Gastroesophageal sphincter (tissue), 4 donors: ENCODE measurements around the gene PTPRD. TPM values are rescaled to one million over a fixed set of nuclear protein-coding genes. Genes with fewer than 3 reads are reported as not detected.

Experiments
- ATAC-seq: fragments of 150-250 bp; one replicate; pipeline ENCODE4 v1.9.1; 2016; ENCODE audit warnings: mild to moderate bottlenecking, moderate library complexity
- H3K27ac ChIP-seq, 4 donors: fragments of 200-600 bp; sonication (generic) in 3 of 4; 1 replicate in 3 of 4; 2 replicates in 1 of 4; pipeline ENCODE4 v1.5.1; 2016 to 2019
- H3K27me3 ChIP-seq: fragments of 200-600 bp; sonication (generic); one replicate; pipeline ENCODE4 v1.5.1; 2019
- H3K36me3 ChIP-seq, 2 donors: fragments of 200-600 bp; sonication (generic); one replicate each; pipeline ENCODE4 v1.5.1; 2019; ENCODE audit warnings: control low read depth in 1 of 2
- H3K4me1 ChIP-seq, 3 donors: fragments of 200-600 bp; sonication (generic); 1 replicate in 2 of 3; 2 replicates in 1 of 3; pipeline ENCODE4 v1.5.1; 2016 to 2019; ENCODE audit warnings: control low read depth in 2 of 3
- H3K4me3 ChIP-seq, 2 donors: fragments of 200-600 bp; sonication (generic); one replicate each; pipeline ENCODE4 v1.5.1; 2019; ENCODE audit warnings: mild to moderate bottlenecking in 1 of 2, moderate library complexity in 1 of 2
- H3K9me3 ChIP-seq, 3 donors: fragments of 200-600 bp; sonication (generic); one replicate each; pipeline ENCODE4 v1.5.1; 2017 to 2019; ENCODE audit warnings: control low read depth in 2 of 3
- CTCF ChIP-seq, 4 experiments: fragments of 200-600 bp in 2 of 4; fragments of 450-650 bp in 2 of 4; sonication (generic) in 1 of 4; IDR thresholded peaks; one replicate each; pipeline ENCODE4 v1.5.1; 2017 to 2019; ENCODE audit warnings: antibody characterized with exemption in 4 of 4, mild to moderate bottlenecking in 2 of 4, moderate library complexity in 2 of 4
- EP300 ChIP-seq: sonication (generic); formaldehyde crosslinking; IDR thresholded peaks from one replicate; pipeline ENCODE4 v1.6.1; 2017; ENCODE audit warnings: antibody characterized with exemption, mild to moderate bottlenecking
- POLR2A ChIP-seq, 2 donors: fragments of 450-650 bp; IDR thresholded peaks; one replicate each; pipeline ENCODE4 v1.6.1; 2017; ENCODE audit warnings: antibody characterized with exemption in 2 of 2, mild to moderate bottlenecking in 2 of 2, moderate library complexity in 1 of 2
- POLR2AphosphoS5 ChIP-seq: sonication (generic); formaldehyde crosslinking; IDR thresholded peaks from one replicate; pipeline ENCODE4 v1.6.1; 2017; ENCODE audit warnings: antibody characterized with exemption
- WGBS, 2 donors: methylation state at CpG; one replicate each; pipeline ENCODE4 v1.1.5; 2018; ENCODE audit warnings: low coverage in 1 of 2; 5-methylcytosine and 5-hydroxymethylcytosine counted together
- total RNA-seq, 4 donors: library from RNA; depleted of rRNA; stranded (reverse); fragments of >200 nt; gene quantifications; one replicate each; pipeline ENCODE4 v1.1.0, GENCODE V29; 2016

PTPRD gene
- total RNA-seq, 4 donors from 2014 or later, result 3.5 to 53.9 (median 15.8) TPM

DNA sequence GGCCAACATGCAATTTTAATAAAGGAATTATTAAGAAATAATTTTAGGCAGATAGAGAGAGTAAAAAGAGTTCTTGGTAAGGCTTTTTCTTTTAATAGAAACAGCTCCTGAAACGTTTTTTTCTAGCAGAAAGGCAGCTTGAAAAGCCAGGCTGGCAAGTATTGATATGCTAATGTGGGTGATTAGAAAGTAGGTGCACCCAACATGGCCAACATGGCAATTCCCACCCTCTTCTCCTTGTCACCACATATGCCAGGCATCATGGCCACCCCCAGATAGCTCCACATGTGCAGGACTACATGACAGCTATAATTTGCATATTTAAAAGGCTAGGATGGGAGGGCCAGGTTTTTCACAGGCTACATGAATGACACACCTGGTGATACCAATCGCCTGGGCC is 615.2 kb downstream of the PTPRD start:
- H3K4me1 ChIP-seq, result no peaks in the 10 kb centered on the region
- no peak for TF ChIP-seq POLR2A (IDR thresholded peaks at IDR 0.05)
- no peak for TF ChIP-seq CTCF (IDR thresholded peaks at IDR 0.05)

DNA sequence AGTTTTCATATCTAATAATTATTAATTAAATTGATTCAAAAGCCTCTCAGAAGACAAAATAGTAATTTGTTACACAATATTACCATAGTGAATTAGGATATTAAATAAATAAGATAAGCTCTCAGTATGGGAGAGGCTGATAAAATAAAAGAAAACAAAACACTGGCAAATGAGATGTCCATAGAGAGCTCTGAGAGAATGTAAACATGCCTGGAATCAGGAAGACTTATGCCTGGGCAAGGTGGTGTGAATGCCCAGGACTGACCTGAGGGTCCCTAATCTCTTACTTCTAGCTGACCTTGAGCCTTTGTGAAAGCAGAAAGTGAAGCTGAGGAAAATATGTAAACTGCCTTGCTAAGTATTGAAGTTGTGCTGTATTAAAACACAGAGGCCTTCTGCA is 616.5 kb downstream of the PTPRD start:
- Histone ChIP-seq H3K27ac (no peak overlapping the region), H3K4me3 (no peak overlapping the region), H3K9me3 (no peaks in the 10 kb centered on the region), H3K27me3 (no peaks in the 10 kb centered on the region), H3K36me3 (no peaks in the 10 kb centered on the region), H3K4me1 (no peaks in the 10 kb centered on the region)
- no peak for TF ChIP-seq CTCF (IDR thresholded peaks at IDR 0.05)
- TF ChIP-seq POLR2AphosphoS5, result no peak
- no peak for TF ChIP-seq POLR2A (IDR thresholded peaks at IDR 0.05)
- no peak for TF ChIP-seq EP300
- ATAC-seq, result no peak

More for the DNA sequence above, 615.2 kb downstream of the PTPRD start:
- ATAC-seq, result no peak
- WGBS, 2 donors, result 0 to 8% methylated on average over 1 of the region's 2 CpGs
- no peaks in the 10 kb centered on the region for H3K9me3 ChIP-seq
- no peaks in the 10 kb centered on the region for H3K36me3 ChIP-seq
- H3K4me3 ChIP-seq, result no peak overlapping the region
- no peaks in the 10 kb centered on the region for H3K27me3 ChIP-seq
- H3K27ac ChIP-seq, result no peak overlapping the region

DNA sequence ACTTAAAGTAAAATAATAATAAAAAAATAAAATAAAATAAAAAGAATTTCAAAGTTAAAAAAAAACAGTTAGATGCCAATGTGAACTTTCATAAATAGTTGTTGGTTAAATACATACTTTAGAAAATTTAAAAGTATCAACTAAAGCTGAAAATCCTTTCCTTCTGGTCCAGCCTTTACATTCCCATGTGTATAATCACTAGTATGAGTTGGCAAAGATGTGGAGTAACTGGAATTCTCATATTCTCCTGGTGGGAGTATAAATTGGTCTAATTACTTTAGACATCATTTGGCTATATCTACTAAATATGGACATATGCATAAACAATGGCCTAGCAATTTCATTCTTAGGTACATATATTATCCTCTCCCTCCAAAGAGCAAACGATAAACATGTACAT is 619.9 kb downstream of the PTPRD start:
- no peaks in the 10 kb centered on the region for H3K36me3 ChIP-seq
- no peak overlapping the region for H3K27ac ChIP-seq
- no peak for ATAC-seq
- WGBS, 2 donors, result 92 to 100% methylated on average over 1 of the region's 1 CpG
- no peaks in the 10 kb centered on the region for H3K27me3 ChIP-seq
- no peak for TF ChIP-seq POLR2AphosphoS5
- TF ChIP-seq POLR2A (IDR thresholded peaks at IDR 0.05), result no peak
- TF ChIP-seq CTCF (IDR thresholded peaks at IDR 0.05), result no peak
- H3K4me3 ChIP-seq, result no peak overlapping the region
- H3K9me3 ChIP-seq, result peaks cover 0 to 11% (median 0%) of the 10 kb centered on the region in 3 donors
- no peaks in the 10 kb centered on the region for H3K4me1 ChIP-seq

- TF ChIP-seq EP300 (no peak), POLR2AphosphoS5 (no peak), CTCF (IDR thresholded peaks at IDR 0.05) (no peak), POLR2A (IDR thresholded peaks at IDR 0.05) (no peak)
- no peaks in the 10 kb centered on the region for H3K36me3 ChIP-seq
- H3K27ac ChIP-seq, result no peak overlapping the region
- no peaks in the 10 kb centered on the region for H3K4me1 ChIP-seq
- 80 to 81% methylated on average over 6 of the region's 6 CpGs for WGBS, 2 donors
- no peak for ATAC-seq
- H3K9me3 ChIP-seq, result no peaks in the 10 kb centered on the region
- no peak overlapping the region for H3K4me3 ChIP-seq
- H3K27me3 ChIP-seq, result no peaks in the 10 kb centered on the region
Measured at GRCh38 chr9:9973062-9973461, 639.7 kb downstream of the PTPRD start.

DNA sequence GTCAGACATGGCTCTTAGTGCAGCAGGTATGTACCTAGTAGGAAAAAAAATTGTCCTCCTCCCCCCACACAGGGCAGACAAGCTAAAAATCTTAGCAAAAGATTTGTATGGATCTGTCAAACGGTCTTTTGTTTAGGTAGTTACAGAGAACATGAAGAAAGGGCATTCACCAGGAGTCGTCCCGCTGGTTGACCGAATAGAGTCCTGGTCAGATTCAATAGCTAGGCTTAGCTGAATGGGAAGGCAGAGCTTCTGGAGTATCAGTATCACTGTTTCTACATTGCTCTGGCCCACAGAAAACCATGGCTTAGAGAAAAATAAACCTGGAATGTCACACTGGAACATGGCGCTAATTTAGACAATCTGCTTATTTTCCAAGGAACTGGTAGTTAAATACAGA is 642.3 kb downstream of the PTPRD start:
- TF ChIP-seq POLR2A (IDR thresholded peaks at IDR 0.05) (no peak), CTCF (IDR thresholded peaks at IDR 0.05) (no peak), EP300 (no peak), POLR2AphosphoS5 (no peak)
- H3K9me3 ChIP-seq, result no peaks in the 10 kb centered on the region
- no peak overlapping the region for H3K4me3 ChIP-seq
- H3K27ac ChIP-seq, result no peak overlapping the region
- 80 to 87% methylated on average over 5 of the region's 5 CpGs for WGBS, 2 donors
- H3K4me1 ChIP-seq, result no peaks in the 10 kb centered on the region
- no peak for ATAC-seq
- H3K27me3 ChIP-seq, result no peaks in the 10 kb centered on the region
- no peaks in the 10 kb centered on the region for H3K36me3 ChIP-seq
